HAP-1 (cell line): ENCODE results near the gene RASSF9.

Experiments used
- DNase-seq, 2 experiments: peaks; one replicate each; pipeline ENCODE4 v3.0.0-alpha.2; 2016 to 2020; ENCODE audit warnings: low spot score in 2 of 2
- H3K27me3 ChIP-seq: fragments of 250-450 bp; sonication (Bioruptor Pico); 2 replicates; pipeline ENCODE4 v1.5.1; 2020; ENCODE audit warnings: low read depth, mild to moderate bottlenecking, moderate library complexity
- H3K36me3 ChIP-seq: fragments of 250-450 bp; sonication (Bioruptor Pico); replicated peaks from 2 replicates; pipeline ENCODE4 v1.5.1; 2020; ENCODE audit warnings: mild to moderate bottlenecking
- H3K4me1 ChIP-seq: fragments of 250-450 bp; sonication (Bioruptor Pico); 2 replicates; pipeline ENCODE4 v1.5.1; 2020; ENCODE audit warnings: mild to moderate bottlenecking
- H3K4me3 ChIP-seq: fragments of 250-450 bp; sonication (Bioruptor Pico); 2 replicates; pipeline ENCODE4 v1.5.1; 2020; ENCODE audit warnings: mild to moderate bottlenecking, moderate library complexity
- H3K9me3 ChIP-seq: fragments of 250-450 bp; sonication (Bioruptor Pico); 2 replicates; pipeline ENCODE4 v1.5.1; 2020; ENCODE audit warnings: mild to moderate bottlenecking, moderate library complexity
- in situ Hi-C: fragments of 300-500 bp; cut with MboI; formaldehyde crosslinking; loops from 3 replicates; pipeline ENCODE4 v1.14.3; 2020; ENCODE audit warnings: low sequenced_read_pairs, inconsistent platforms, mixed read lengths

The RASSF9 gene

GRCh38 chr12:85836197-85837090, at the start of gene RASSF9:
Gene RASSF9, minus strand, starts transcription at chr12:85836409. Its CDS starts 208 bp downstream, at chr12:85836201.
- DNase-seq, result no peak
- H3K4me3 ChIP-seq, result no peak within 1 kb of the TSS
- H3K9me3 ChIP-seq, result no peaks in the 10 kb centered on the region
- in situ Hi-C loops, result no loop called here
- H3K27me3 ChIP-seq, result 0 out of 2 replicates have a peak, but pooled peaks cover 2% of the 10 kb centered on the region
- no peaks in the 10 kb centered on the region for H3K4me1 ChIP-seq
- no peaks in the 10 kb centered on the region for H3K36me3 ChIP-seq

GRCh38 chr12:85883763-85884162, 47.6 kb upstream of the RASSF9 start:
- Histone ChIP-seq H3K4me1 (no peaks in the 10 kb centered on the region), H3K27me3 (peaks cover 8% of the 10 kb centered on the region; the same call in 1 of the 2 replicates), H3K36me3 (no peaks in the 10 kb centered on the region), H3K9me3 (no peaks in the 10 kb centered on the region), H3K4me3 (no peak overlapping the region)
- in situ Hi-C loops, result no loop called here
- DNase-seq, result no peak

GRCh38 chr12:85877459-85877858, 41.2 kb upstream of the RASSF9 start:
- no peaks in the 10 kb centered on the region for H3K36me3 ChIP-seq
- no peak overlapping the region for H3K4me3 ChIP-seq
- H3K4me1 ChIP-seq, result no peaks in the 10 kb centered on the region
- DNase-seq, result no peak
- in situ Hi-C loops, result no loop called here
- peaks cover 9% of the 10 kb centered on the region; the same call in 1 of the 2 replicates for H3K27me3 ChIP-seq
- H3K9me3 ChIP-seq, result no peaks in the 10 kb centered on the region

- no peak within 1 kb of the TSS for H3K4me3 ChIP-seq
- no peak for DNase-seq
- in situ Hi-C loops, result loop anchor here (25.0 kb wide), 1 partner anchor 387 kb away; no protein-coding TSS in a partner anchor
- peaks cover 7% of the 10 kb centered on the region; the same call in 1 of the 2 replicates for H3K27me3 ChIP-seq
- H3K36me3 ChIP-seq, result no peaks in the 10 kb centered on the region
- H3K4me1 ChIP-seq, result no peaks in the 10 kb centered on the region
- no peaks in the 10 kb centered on the region for H3K9me3 ChIP-seq
Measured at GRCh38 chr12:85874031-85874461, 37.8 kb upstream of the RASSF9 start, which contains the start of gene NTS. Gene NTS, plus strand, starts transcription at chr12:85874295. Its CDS starts 109 bp downstream, at chr12:85874404.

GRCh38 chr12:85872497-85873091, 36.4 kb upstream of the RASSF9 start:
- DNase-seq, result peak in 1 of 2 experiments; percentile 80
- Histone ChIP-seq H3K9me3 (no peaks in the 10 kb centered on the region), H3K4me3 (no peak overlapping the region), H3K36me3 (no peaks in the 10 kb centered on the region), H3K27me3 (peaks cover 9% of the 10 kb centered on the region), H3K4me1 (no peaks in the 10 kb centered on the region)
- in situ Hi-C loops, result loop anchor here (25.0 kb wide), 1 partner anchor 385 kb away; no protein-coding TSS in a partner anchor

- Histone ChIP-seq H3K4me3 (no peak overlapping the region), H3K27me3 (peaks cover 8% of the 10 kb centered on the region), H3K4me1 (0 out of 2 replicates have a peak, but pooled peaks cover 2% of the 10 kb centered on the region), H3K9me3 (no peaks in the 10 kb centered on the region), H3K36me3 (no peaks in the 10 kb centered on the region)
- DNase-seq, result peak; percentile 47 to 50
- in situ Hi-C loops, result loop anchor here (5.0 to 25.0 kb wide), 2 partner anchors 290 to 380 kb away; no protein-coding TSS in a partner anchor
Measured at GRCh38 chr12:85866986-85867776, 31.0 kb upstream of the RASSF9 start.

GRCh38 chr12:85865890-85866289, 29.7 kb upstream of the RASSF9 start:
- Histone ChIP-seq H3K9me3 (no peaks in the 10 kb centered on the region), H3K4me1 (0 out of 2 replicates have a peak, but pooled peaks cover 2% of the 10 kb centered on the region), H3K27me3 (peaks cover 8% of the 10 kb centered on the region), H3K36me3 (no peaks in the 10 kb centered on the region), H3K4me3 (no peak overlapping the region)
- in situ Hi-C loops, result loop anchor here (5.0 to 25.0 kb wide), 2 partner anchors 289 to 379 kb away; no protein-coding TSS in a partner anchor
- no peak for DNase-seq

GRCh38 chr12:85856966-85857365, 20.8 kb upstream of the RASSF9 start:
- in situ Hi-C loops, result loop anchor here (25.0 kb wide), 1 partner anchor 370 kb away; no protein-coding TSS in a partner anchor
- no peak for DNase-seq
- Histone ChIP-seq H3K27me3 (peaks cover 3% of the 10 kb centered on the region; the same call in 1 of the 2 replicates), H3K9me3 (no peaks in the 10 kb centered on the region), H3K36me3 (no peaks in the 10 kb centered on the region), H3K4me3 (no peak overlapping the region), H3K4me1 (no peaks in the 10 kb centered on the region)

- in situ Hi-C loops, result loop anchor here (25.0 kb wide), 1 partner anchor 368 kb away; no protein-coding TSS in a partner anchor
- H3K4me1 ChIP-seq, result no peaks in the 10 kb centered on the region
Measured at GRCh38 chr12:85855305-85855704, 19.1 kb upstream of the RASSF9 start.

GRCh38 chr12:85849344-85849743, 13.1 kb upstream of the RASSF9 start:
- no peak overlapping the region for H3K4me3 ChIP-seq
- in situ Hi-C loops, result no loop called here
- H3K9me3 ChIP-seq, result no peaks in the 10 kb centered on the region
- H3K36me3 ChIP-seq, result no peaks in the 10 kb centered on the region
- no peaks in the 10 kb centered on the region; the same call in 1 of the 2 replicates for H3K27me3 ChIP-seq
- no peak for DNase-seq
- H3K4me1 ChIP-seq, result peaks cover 4% of the 10 kb centered on the region

More at GRCh38 chr12:85855305-85855704, 19.1 kb upstream of the RASSF9 start:
- Histone ChIP-seq H3K36me3 (no peaks in the 10 kb centered on the region), H3K27me3 (peaks cover 3% of the 10 kb centered on the region; the same call in 1 of the 2 replicates), H3K9me3 (no peaks in the 10 kb centered on the region), H3K4me3 (no peak overlapping the region)
- no peak for DNase-seq

GRCh38 chr12:85843606-85844310, 7.5 kb upstream of the RASSF9 start:
- H3K27me3 ChIP-seq, result no peaks in the 10 kb centered on the region
- peaks cover 4% of the 10 kb centered on the region for H3K4me1 ChIP-seq
- DNase-seq, result no peak
- H3K9me3 ChIP-seq, result no peaks in the 10 kb centered on the region
- in situ Hi-C loops, result no loop called here
- H3K4me3 ChIP-seq, result no peak overlapping the region
- no peaks in the 10 kb centered on the region for H3K36me3 ChIP-seq

- no peaks in the 10 kb centered on the region for H3K4me1 ChIP-seq
- no peak for DNase-seq
- H3K9me3 ChIP-seq, result no peaks in the 10 kb centered on the region
- 0 out of 2 replicates have a peak, but pooled peaks cover 2% of the 10 kb centered on the region for H3K27me3 ChIP-seq
- no peak overlapping the region for H3K4me3 ChIP-seq
- H3K36me3 ChIP-seq, result no peaks in the 10 kb centered on the region
- in situ Hi-C loops, result no loop called here
Measured at GRCh38 chr12:85835426-85836196, 598 bp downstream of the RASSF9 start.
